ENCODE measurements around the gene ICAM4. TPM values are rescaled to one million over a fixed set of nuclear protein-coding genes. Genes with fewer than 3 reads are reported as not detected.

The ICAM4 gene
- total and polyA plus RNA-seq, 2 donors (not counting 3 experiments of a cell fraction or from before 2014, with no cell fraction given) = 0.44 to 0.49 TPM

GRCh38 chr19:10318807-10319682 is 32.3 kb downstream of the ICAM4 start:
- Histone ChIP-seq H3K4me2 (ENCODE audit: insufficient read depth, low read length) (no peak overlapping the region), H3K9me1 (replicated peaks; ENCODE audit: control insufficient read depth, extremely low read depth, insufficient read depth, low read length) (no peaks in the 10 kb centered on the region), H3K4me3 (replicated peaks in 1 of 3; ENCODE audit: insufficient read depth in 1 of 3, low read depth in 1 of 3, low read length in 3 of 3) (no peak overlapping the region), H3K9me3 (replicated peaks; ENCODE audit: control insufficient read depth, insufficient read depth, low read length) (no peaks in the 10 kb centered on the region), H3K4me1 (ENCODE audit: control insufficient read depth, extremely low read depth, insufficient read depth, low read length) (no peaks in the 10 kb centered on the region), H3K36me3 (ENCODE audit: control insufficient read depth in 2 of 2, extremely low read depth in 1 of 2, insufficient read depth in 2 of 2, low read length in 2 of 2) (peaks cover 6 to 41% of the 10 kb centered on the region in 2 experiments), H3K79me2 (ENCODE audit: control insufficient read depth, insufficient read depth, low read length) (no peaks in the 10 kb centered on the region), H3K27me3 (ENCODE audit: control insufficient read depth in 2 of 2, insufficient read depth in 2 of 2, low read length in 2 of 2) (no peaks in the 10 kb centered on the region), H4K20me1 (replicated peaks; ENCODE audit: control insufficient read depth, extremely low read depth, insufficient read depth, low read length) (no peaks in the 10 kb centered on the region), H2AFZ (ENCODE audit: low read depth, low read length) (no peak overlapping the region), H3K9ac (replicated peaks; ENCODE audit: extremely low read depth, insufficient read depth, low read length) (no peak overlapping the region), H3K27ac (ENCODE audit: insufficient read depth, low read depth, low read length) (no peak overlapping the region)
- dilution Hi-C loops (cut with MboI; ENCODE audit: extremely low pct_ligation_motif_present, low sequenced_read_pairs) (no loop called here), intact Hi-C loops (cut with micrococcal nuclease) (loop anchor here (5.0 kb wide), 1 partner anchor 47 kb away; the partner anchor contains the start of gene ICAM1)
- FAIRE-seq (no peak), DNase-seq (ENCODE audit: low read depth, low spot score) (no peak)
- TF ChIP-seq EZH2 (IDR thresholded peaks at IDR 0.05; ENCODE audit: borderline replicate concordance, low read depth, low read length, severe bottlenecking) (no peak), JUN (IDR thresholded peaks at IDR 0.05; ENCODE audit: borderline replicate concordance, insufficient read depth, insufficient read length, low read depth) (no peak), GATA2 (IDR thresholded peaks at IDR 0.05; ENCODE audit: insufficient read depth, insufficient read length, low read depth, low read length) (no peak), MYC (IDR thresholded peaks at IDR 0.05; ENCODE audit: low read depth, low read length) (no peak), POLR2A (IDR thresholded peaks at IDR 0.05; ENCODE audit: low read depth, low read length) (no peak), CTCF (IDR thresholded peaks at IDR 0.05; ENCODE audit: extremely low read depth in 1 of 2, insufficient read depth in 1 of 2, low read depth in 1 of 2, low read length in 2 of 2) (no peak)
- no TSS peak for BruUV-seq (replicated peaks)
- ChIA-PET CTCF (interaction anchor here (0.8 to 2.4 kb wide), 4 partner anchors 12 to 70 kb away, joined by 4 to 6 read pairs (median 5); no protein-coding TSS in a partner anchor), POLR2A (no interaction called here)
